GM18502 (cell line): Measurements from ENCODE around the gene FAM114A2.

Experiments
- ATAC-seq: cut with Tn5 transposase; IDR thresholded peaks from one replicate; pipeline ENCODE4 v1.9.1; 2021; ENCODE audit warnings: mild to moderate bottlenecking; ENCODE audit not compliant: unreplicated experiment, poor library complexity

The FAM114A2 gene

GRCh38 chr5:153991168-153991567 is 47.5 kb downstream of the FAM114A2 start:
- no peak for ATAC-seq

GRCh38 chr5:153988510-153988909 is 50.2 kb downstream of the FAM114A2 start:
- ATAC-seq, result no peak

GRCh38 chr5:153987301-153987700 is 51.4 kb downstream of the FAM114A2 start:
- no peak for ATAC-seq

GRCh38 chr5:153985498-153985897 is 53.2 kb downstream of the FAM114A2 start:
- ATAC-seq, result no peak

GRCh38 chr5:153983885-153984284 is 54.8 kb downstream of the FAM114A2 start:
- no peak for ATAC-seq

- ATAC-seq, result no peak
Measured at GRCh38 chr5:153981905-153982605, 56.7 kb downstream of the FAM114A2 start.

GRCh38 chr5:153979028-153979783 is 59.5 kb downstream of the FAM114A2 start:
- no peak for ATAC-seq

- ATAC-seq, result peak; percentile 20
Measured at GRCh38 chr5:153974813-153975163, 63.9 kb downstream of the FAM114A2 start.

- peak; percentile 64 for ATAC-seq
Measured at GRCh38 chr5:153974131-153974812, 64.4 kb downstream of the FAM114A2 start.

GRCh38 chr5:153972240-153972639 is 66.5 kb downstream of the FAM114A2 start:
- ATAC-seq, result no peak

- ATAC-seq, result no peak
Measured at GRCh38 chr5:153970496-153970895, 68.2 kb downstream of the FAM114A2 start.

- no peak for ATAC-seq
Measured at GRCh38 chr5:153969563-153969895, 69.2 kb downstream of the FAM114A2 start.

GRCh38 chr5:153968761-153969562 is 69.7 kb downstream of the FAM114A2 start:
- no peak for ATAC-seq

GRCh38 chr5:153964880-153965645 is 73.6 kb downstream of the FAM114A2 start:
- peak; percentile 90 for ATAC-seq

- ATAC-seq, result no peak
Measured at GRCh38 chr5:153964191-153964879, 74.4 kb downstream of the FAM114A2 start.

GRCh38 chr5:153960269-153961215 is 78.2 kb downstream of the FAM114A2 start:
- ATAC-seq, result no peak

GRCh38 chr5:153959134-153959957 is 79.4 kb downstream of the FAM114A2 start:
- ATAC-seq, result no peak
